Lower leg skin (tissue), 3 donors: Measurements from ENCODE around the gene ZDHHC9.

Experiments
- CTCF ChIP-seq, 3 donors: fragments of 450-650 bp; IDR thresholded peaks; one replicate each; pipeline ENCODE4 v1.5.1; 2016; ENCODE audit warnings: antibody characterized with exemption in 3 of 3, mild to moderate bottlenecking in 3 of 3, moderate library complexity in 2 of 3
- POLR2A ChIP-seq, 2 donors: fragments of 450-650 bp; IDR thresholded peaks; one replicate each; pipeline ENCODE4 v1.6.1; 2016 to 2017; ENCODE audit warnings: antibody characterized with exemption in 2 of 2, mild to moderate bottlenecking in 1 of 2, moderate library complexity in 1 of 2

GRCh38 chrX:129833153-129833990, 10.3 kb downstream of the ZDHHC9 start:
- TF ChIP-seq CTCF (IDR thresholded peaks at IDR 0.05) (no peak), POLR2A (IDR thresholded peaks at IDR 0.05) (no peak)
